ENCODE results near the gene GNG7.
"Not testable (repeated sequence)": the region's sequence is repeated elsewhere in the genome, so short reads cannot be mapped to it uniquely, and the experiment has no call there.

DNA sequence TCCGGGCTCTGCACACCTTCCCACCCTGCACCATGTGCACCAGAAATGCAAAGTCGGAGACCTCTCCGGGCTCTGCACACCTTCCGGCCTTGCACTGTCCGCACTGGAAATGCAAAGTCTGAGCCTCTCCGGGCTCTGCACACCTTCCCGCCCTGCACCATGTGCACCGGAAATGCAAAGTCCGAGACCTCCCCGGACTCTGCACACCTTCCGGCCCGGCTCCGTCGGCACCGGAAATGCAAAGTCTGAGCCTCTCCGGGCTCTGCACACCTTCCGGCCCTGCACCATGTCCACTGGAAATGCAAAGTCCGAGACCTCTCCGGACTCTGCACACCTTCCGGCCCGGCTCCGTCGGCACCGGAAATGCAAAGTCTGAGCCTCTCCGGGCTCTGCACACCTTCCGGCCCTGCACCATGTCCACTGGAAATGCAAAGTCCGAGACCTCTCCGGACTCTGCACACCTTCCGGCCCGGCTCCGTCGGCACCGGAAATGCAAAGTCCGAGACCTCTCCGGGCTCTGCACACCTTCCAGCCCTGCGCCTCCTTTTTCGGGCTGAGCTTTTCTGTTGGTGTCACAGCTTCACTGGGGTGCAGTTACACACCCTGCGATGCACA lies 59.3 kb downstream of the GNG7 start:
- not testable (repeated sequence) for TF ChIP-seq EZH2 (IDR thresholded peaks at IDR 0.05; ENCODE audit: insufficient read depth, poor library complexity, severe bottlenecking); EZH2phosphoT487 (IDR thresholded peaks at IDR 0.05; ENCODE audit: insufficient read depth, low read depth)
